Ishikawa (cell line): ENCODE results near the gene DDX49.

Experiments used
- CEBPB ChIP-seq: IDR thresholded peaks from 2 replicates; pipeline ENCODE4 v1.6.1; 2012
- CREB1 ChIP-seq: IDR thresholded peaks from 2 replicates; pipeline ENCODE4 v1.6.1; 2012; ENCODE audit warnings: low read depth
- EGR1 ChIP-seq: IDR thresholded peaks from 2 replicates; pipeline ENCODE4 v1.6.1; 2012
- EP300 ChIP-seq: IDR thresholded peaks from 2 replicates; pipeline ENCODE4 v1.6.1; 2012; ENCODE audit warnings: borderline replicate concordance
- FOXM1 ChIP-seq: IDR thresholded peaks from 2 replicates; pipeline ENCODE4 v1.6.1; 2012; ENCODE audit warnings: low read depth, borderline replicate concordance
- NFIC ChIP-seq: IDR thresholded peaks from 2 replicates; pipeline ENCODE4 v1.6.1; 2012
- RAD21 ChIP-seq: IDR thresholded peaks from 2 replicates; pipeline ENCODE4 v1.6.1; 2012; ENCODE audit warnings: low read depth
- TAF1 ChIP-seq: IDR thresholded peaks from 2 replicates; pipeline ENCODE4 v1.6.1; 2012; ENCODE audit warnings: low read depth, mild to moderate bottlenecking
- TCF12 ChIP-seq: IDR thresholded peaks from 2 replicates; pipeline ENCODE4 v1.6.1; 2012; ENCODE audit warnings: low read depth
- TEAD4 ChIP-seq: IDR thresholded peaks from 2 replicates; pipeline ENCODE4 v1.6.1; 2012
- YY1 ChIP-seq: IDR thresholded peaks from 2 replicates; pipeline ENCODE4 v1.6.1; 2012; ENCODE audit warnings: low read depth
- ZBTB7A ChIP-seq: IDR thresholded peaks from 2 replicates; pipeline ENCODE4 v1.6.1; 2012; ENCODE audit warnings: low read depth
- TF ChIP-seq, protein P1 (sequence below): IDR thresholded peaks from 2 replicates; pipeline ENCODE4 v1.6.1; 2012
- TF ChIP-seq, protein P2 (sequence below): IDR thresholded peaks from 2 replicates; pipeline ENCODE4 v1.6.1; 2012; ENCODE audit warnings: low read depth, mild to moderate bottlenecking
- TF ChIP-seq, protein P3 (sequence below): IDR thresholded peaks from 2 replicates; pipeline ENCODE4 v1.6.1; 2012

Gene DDX49

DNA sequence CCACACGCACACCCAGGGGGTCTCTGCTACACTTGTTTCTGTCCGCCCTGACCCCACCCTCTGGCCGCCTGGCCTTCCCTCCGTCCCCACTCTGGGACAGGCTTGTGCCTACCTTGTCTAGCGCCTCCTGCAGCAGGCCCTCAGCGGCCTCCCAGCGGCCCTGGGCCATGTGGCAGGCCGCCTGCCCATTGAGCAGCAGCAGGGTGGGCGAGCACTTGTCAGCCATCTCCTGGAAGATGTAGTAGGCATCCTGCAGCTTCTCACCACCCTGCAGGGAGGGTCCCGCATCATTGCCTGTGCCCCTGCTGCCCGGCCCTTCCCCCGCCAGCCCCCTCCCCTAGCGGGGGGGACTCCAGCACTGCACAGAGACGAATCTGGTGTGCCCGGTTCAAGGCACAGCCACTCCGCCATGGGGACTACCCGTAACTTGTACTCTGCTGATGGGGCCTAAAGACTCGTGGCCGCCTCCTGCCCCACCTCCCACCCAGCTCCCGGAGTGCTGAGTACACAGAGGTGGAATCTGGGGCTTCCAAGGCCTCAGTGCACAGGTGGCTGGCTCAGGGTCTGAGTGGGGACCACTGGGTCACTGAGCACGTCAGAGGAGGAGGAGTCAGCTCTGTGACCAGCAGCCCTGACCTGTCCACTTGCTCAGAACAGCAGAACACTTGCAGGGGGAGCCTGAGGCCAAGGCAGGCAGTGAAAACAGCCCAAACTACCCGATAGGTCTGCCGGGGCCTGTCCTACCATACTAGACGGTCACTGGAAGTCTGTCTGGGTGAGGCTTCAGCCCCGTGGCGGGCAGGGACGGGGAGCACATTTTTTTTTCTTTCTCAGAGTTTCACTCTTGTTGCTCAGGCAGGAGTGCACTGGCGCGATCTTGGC, 16.1 kb upstream of the DDX49 start:
- TF ChIP-seq, protein P1, sequence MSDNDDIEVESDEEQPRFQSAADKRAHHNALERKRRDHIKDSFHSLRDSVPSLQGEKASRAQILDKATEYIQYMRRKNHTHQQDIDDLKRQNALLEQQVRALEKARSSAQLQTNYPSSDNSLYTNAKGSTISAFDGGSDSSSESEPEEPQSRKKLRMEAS = no peak
- 0 out of 2 replicates have a peak, but pooled peaks have one; percentile 46 for TF ChIP-seq ZBTB7A

DNA sequence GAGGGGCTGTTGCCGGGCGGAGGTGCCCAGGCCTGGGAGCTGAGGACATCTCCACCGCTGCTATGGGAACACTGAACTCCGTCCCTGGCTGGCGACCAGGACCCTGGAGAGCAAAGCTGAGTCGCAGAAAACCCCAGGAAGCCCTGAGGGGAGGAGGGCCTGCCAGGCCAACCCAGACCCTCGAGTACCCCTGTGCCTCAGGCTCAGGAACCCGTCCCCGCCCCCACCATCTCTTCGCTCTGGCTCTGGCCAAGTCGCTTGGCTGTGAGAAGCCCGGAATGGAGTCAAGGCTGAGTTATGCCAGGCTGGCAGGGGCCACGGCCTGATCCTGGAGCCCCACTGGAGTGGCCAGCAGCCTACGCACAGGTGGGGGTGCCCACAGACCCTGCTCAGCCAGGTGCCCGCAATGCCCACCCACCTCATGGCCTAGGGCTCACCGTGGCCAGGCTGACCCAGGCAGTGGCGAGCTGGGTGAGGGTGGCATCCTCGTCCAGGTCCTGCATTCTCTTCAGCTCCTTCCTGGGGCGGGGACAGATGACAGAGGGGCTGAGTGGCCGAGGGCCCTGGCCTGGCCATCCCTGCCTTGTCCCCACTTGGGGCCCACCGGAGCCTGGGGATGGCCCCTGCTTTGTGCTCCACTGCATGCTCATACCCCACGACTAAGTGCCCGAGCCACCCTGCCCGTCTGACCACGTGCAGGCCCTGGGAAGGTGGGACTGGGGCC, 15.0 kb upstream of the DDX49 start:
- TF ChIP-seq, protein P2, sequence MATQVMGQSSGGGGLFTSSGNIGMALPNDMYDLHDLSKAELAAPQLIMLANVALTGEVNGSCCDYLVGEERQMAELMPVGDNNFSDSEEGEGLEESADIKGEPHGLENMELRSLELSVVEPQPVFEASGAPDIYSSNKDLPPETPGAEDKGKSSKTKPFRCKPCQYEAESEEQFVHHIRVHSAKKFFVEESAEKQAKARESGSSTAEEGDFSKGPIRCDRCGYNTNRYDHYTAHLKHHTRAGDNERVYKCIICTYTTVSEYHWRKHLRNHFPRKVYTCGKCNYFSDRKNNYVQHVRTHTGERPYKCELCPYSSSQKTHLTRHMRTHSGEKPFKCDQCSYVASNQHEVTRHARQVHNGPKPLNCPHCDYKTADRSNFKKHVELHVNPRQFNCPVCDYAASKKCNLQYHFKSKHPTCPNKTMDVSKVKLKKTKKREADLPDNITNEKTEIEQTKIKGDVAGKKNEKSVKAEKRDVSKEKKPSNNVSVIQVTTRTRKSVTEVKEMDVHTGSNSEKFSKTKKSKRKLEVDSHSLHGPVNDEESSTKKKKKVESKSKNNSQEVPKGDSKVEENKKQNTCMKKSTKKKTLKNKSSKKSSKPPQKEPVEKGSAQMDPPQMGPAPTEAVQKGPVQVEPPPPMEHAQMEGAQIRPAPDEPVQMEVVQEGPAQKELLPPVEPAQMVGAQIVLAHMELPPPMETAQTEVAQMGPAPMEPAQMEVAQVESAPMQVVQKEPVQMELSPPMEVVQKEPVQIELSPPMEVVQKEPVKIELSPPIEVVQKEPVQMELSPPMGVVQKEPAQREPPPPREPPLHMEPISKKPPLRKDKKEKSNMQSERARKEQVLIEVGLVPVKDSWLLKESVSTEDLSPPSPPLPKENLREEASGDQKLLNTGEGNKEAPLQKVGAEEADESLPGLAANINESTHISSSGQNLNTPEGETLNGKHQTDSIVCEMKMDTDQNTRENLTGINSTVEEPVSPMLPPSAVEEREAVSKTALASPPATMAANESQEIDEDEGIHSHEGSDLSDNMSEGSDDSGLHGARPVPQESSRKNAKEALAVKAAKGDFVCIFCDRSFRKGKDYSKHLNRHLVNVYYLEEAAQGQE = no peak
- no peak for TF ChIP-seq FOXM1
- TF ChIP-seq CREB1 = no peak
- TF ChIP-seq TAF1 = no peak
- TF ChIP-seq ZBTB7A = no peak
- no peak for TF ChIP-seq YY1
- no peak for TF ChIP-seq RAD21

DNA sequence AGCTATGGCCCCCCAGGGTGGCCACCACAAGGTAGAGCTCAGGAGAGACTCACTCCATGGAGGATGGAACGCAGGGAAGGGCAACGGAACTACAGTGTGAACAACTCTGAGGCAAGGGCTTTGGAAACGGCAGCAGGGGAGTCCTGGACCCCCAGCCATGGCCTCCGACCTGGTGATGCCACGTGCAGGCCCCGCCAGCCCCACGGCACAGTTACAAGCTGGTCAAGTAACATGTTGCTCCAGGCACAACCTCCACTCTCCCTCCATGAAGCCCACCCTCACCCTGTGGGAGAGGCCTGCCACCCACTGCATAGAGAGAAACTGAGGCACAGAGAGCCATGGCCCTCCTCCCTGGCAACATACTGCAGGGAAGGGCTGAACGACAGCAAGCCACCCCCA, 14.5 kb upstream of the DDX49 start:
- TF ChIP-seq NFIC (no peak), RAD21 (no peak), TAF1 (no peak), ZBTB7A (no peak), CEBPB (no peak), EGR1 (no peak), FOXM1 (no peak), YY1 (no peak), EP300 (no peak), TCF12 (no peak), TEAD4 (no peak)
- TF ChIP-seq, protein P2 = no peak
- TF ChIP-seq, protein P1 = no peak
- TF ChIP-seq, protein P3, sequence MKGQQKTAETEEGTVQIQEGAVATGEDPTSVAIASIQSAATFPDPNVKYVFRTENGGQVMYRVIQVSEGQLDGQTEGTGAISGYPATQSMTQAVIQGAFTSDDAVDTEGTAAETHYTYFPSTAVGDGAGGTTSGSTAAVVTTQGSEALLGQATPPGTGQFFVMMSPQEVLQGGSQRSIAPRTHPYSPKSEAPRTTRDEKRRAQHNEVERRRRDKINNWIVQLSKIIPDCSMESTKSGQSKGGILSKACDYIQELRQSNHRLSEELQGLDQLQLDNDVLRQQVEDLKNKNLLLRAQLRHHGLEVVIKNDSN = no peak

DNA sequence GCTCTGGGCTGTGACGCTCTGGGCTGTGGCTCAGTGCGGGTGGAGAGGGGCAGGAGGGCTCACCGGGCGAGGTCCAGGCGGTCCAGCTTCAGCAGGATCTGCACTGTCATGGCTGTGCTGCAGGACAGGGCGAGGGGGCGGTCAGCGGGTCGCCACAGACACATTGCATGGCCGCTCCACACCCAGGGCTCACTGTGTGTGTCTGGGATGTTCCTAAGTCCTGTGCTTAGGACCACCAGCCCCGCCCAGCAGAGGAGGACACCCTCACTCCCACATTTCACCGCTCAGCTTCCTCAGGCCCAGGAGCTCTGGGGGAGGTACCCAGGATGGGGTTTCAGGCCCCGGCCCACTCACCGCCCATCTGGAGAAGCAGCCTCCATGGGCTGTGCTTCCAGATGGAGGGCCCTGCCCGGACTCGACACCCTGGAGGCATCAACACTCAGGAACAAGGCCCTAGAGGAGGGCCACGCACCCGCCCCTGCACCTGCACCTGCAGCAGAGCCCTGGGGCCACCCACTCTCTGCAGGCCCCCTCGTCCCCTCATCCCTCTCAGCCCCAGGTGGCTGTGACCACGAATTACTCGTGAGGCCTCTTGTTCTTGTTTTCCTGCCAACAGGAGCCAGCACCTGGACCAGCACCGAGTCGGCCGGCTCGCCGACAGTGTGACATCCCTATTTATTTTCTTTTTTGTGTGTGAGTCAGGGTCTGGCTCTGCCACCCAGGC, 13.8 kb upstream of the DDX49 start:
- TF ChIP-seq, protein P3 = no peak
- no peak for TF ChIP-seq TAF1
- TF ChIP-seq, protein P1 = no peak
- no peak for TF ChIP-seq FOXM1
- no peak for TF ChIP-seq EP300
- no peak for TF ChIP-seq EGR1
- TF ChIP-seq CEBPB = no peak
- no peak for TF ChIP-seq NFIC
- no peak for TF ChIP-seq ZBTB7A
- TF ChIP-seq TCF12 = no peak
- no peak for TF ChIP-seq YY1
- TF ChIP-seq, protein P2 = no peak
- TF ChIP-seq TEAD4 = no peak
